Prostate gland (tissue), 2 donors: Measurements from ENCODE around the gene TNFRSF9. TPM values are rescaled to one million over a fixed set of nuclear protein-coding genes. Genes with fewer than 3 reads are reported as not detected.
"Not testable (repeated sequence)": the region's sequence is repeated elsewhere in the genome, so short reads cannot be mapped to it uniquely, and the experiment has no call there.

ENCODE experiments used
- DNase-seq: peaks from one replicate; pipeline ENCODE4 v3.0.0-alpha.2; 2019; ENCODE audit warnings: low spot score
- H3K27ac ChIP-seq, 2 donors: fragments of 200-600 bp; sonication (generic); 2 replicates each; pipeline ENCODE4 v1.5.1; 2017 to 2019
- H3K27me3 ChIP-seq: fragments of 200-600 bp; sonication (generic); replicated peaks from 2 replicates; pipeline ENCODE4 v1.5.1; 2019; ENCODE audit not compliant: insufficient read depth
- H3K36me3 ChIP-seq, 2 donors: fragments of 200-600 bp; sonication (generic); 1 replicate in 1 of 2; 2 replicates in 1 of 2; pipeline versions ENCODE4 v1.5.1 to v1.8.1; 2017 to 2019
- H3K4me1 ChIP-seq: fragments of 200-600 bp; sonication (generic); replicated peaks from 2 replicates; pipeline ENCODE4 v1.5.1; 2019
- H3K4me3 ChIP-seq, 2 donors: fragments of 200-600 bp; sonication (generic); 2 replicates each; pipeline ENCODE4 v1.5.1; 2017 to 2019
- H3K9me3 ChIP-seq: fragments of 200-600 bp; sonication (generic); 2 replicates; pipeline ENCODE4 v1.5.1; 2017
- POLR2A ChIP-seq: fragments of 450-650 bp; IDR thresholded peaks from one replicate; pipeline ENCODE4 v1.6.1; 2016; ENCODE audit warnings: antibody characterized with exemption, mild to moderate bottlenecking
- POLR2AphosphoS5 ChIP-seq: sonication (generic); formaldehyde crosslinking; IDR thresholded peaks from one replicate; pipeline ENCODE4 v1.6.1; 2017; ENCODE audit warnings: antibody characterized with exemption
- WGBS: methylation state at CpG from one replicate; pipeline ENCODE4 v1.1.5; 2018; 5-methylcytosine and 5-hydroxymethylcytosine counted together
- intact Hi-C: fragments of 100-400 bp; cut with DNase I; formaldehyde crosslinking; loops from one replicate; pipeline ENCODE4 v1.14.2; 2022
- total RNA-seq, 2 donors: library from RNA; depleted of rRNA; stranded (reverse); fragments of >200 nt; gene quantifications; one replicate each; pipeline ENCODE4 v1.1.0, GENCODE V29; 2016
- TF ChIP-seq, protein P1 (sequence below), 4 experiments: fragments of 200-600 bp in 2 of 4; fragments of 450-650 bp in 2 of 4; sonication (generic) in 2 of 4; IDR thresholded peaks; 1 replicate in 3 of 4; 2 replicates in 1 of 4; pipeline ENCODE4 v1.5.1; 2016 to 2019; ENCODE audit warnings: antibody characterized with exemption in 4 of 4, mild to moderate bottlenecking in 2 of 4, moderate library complexity in 2 of 4

Gene TNFRSF9
- total RNA-seq, 2 donors from 2014 or later, result not detected

DNA sequence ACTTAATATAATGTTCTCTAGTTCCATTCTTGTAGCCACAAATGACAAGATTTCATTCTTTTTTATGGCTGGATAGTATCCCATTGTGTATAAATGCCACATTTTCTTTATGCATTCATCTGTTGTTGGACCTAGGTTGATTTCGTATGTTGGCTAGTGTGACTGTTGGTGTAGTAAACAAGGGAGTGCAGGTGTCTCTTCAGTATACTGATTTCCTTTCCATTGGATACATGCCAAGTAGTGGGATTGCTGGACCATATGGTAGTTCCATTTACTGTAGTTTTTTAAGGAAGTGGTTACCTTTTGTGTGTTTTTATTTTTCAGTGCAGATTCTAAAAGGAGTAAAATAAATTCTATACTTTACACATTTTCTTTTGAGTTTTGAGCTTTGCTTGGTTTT lies 26.6 kb upstream of the TNFRSF9 start:
- DNase-seq, result no peak
- no peak overlapping the region for H3K27ac ChIP-seq
- H3K9me3 ChIP-seq, result no peaks in the 10 kb centered on the region
- H3K4me3 ChIP-seq, result no peak overlapping the region
- intact Hi-C loops, result no loop called here
- H3K4me1 ChIP-seq, result peaks cover 20% of the 10 kb centered on the region
- H3K27me3 ChIP-seq, result no peaks in the 10 kb centered on the region
- TF ChIP-seq, protein P1, sequence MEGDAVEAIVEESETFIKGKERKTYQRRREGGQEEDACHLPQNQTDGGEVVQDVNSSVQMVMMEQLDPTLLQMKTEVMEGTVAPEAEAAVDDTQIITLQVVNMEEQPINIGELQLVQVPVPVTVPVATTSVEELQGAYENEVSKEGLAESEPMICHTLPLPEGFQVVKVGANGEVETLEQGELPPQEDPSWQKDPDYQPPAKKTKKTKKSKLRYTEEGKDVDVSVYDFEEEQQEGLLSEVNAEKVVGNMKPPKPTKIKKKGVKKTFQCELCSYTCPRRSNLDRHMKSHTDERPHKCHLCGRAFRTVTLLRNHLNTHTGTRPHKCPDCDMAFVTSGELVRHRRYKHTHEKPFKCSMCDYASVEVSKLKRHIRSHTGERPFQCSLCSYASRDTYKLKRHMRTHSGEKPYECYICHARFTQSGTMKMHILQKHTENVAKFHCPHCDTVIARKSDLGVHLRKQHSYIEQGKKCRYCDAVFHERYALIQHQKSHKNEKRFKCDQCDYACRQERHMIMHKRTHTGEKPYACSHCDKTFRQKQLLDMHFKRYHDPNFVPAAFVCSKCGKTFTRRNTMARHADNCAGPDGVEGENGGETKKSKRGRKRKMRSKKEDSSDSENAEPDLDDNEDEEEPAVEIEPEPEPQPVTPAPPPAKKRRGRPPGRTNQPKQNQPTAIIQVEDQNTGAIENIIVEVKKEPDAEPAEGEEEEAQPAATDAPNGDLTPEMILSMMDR (IDR thresholded peaks at IDR 0.05), result no peak
- whole genome bisulfite sequencing, result 64% methylated on average over 1 of the region's 1 CpG
- H3K36me3 ChIP-seq, result peaks cover 0 to 12% of the 10 kb centered on the region in 2 donors

DNA sequence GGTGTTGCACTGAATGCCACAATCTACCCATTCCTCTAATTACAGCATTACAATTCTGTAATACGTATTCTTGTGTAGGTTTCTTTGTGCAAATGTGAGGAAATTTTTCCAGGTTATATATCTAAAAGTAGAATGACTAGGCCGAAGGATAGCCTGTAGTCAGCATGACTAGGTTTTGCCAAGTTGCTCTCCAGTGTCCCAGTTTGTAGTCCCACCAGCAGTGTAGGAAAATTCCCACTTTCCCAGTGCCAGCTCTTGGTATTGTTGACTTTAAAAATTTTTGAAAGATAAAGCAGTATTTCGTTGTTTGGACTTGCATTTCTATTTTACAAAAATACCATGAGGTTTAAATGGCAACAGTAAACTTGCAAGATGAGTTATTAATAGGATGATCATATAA lies 23.8 kb upstream of the TNFRSF9 start:
- intact Hi-C loops, result no loop called here
- TF ChIP-seq POLR2AphosphoS5 (no peak), POLR2A (no peak)
- TF ChIP-seq, protein P1 (IDR thresholded peaks at IDR 0.05), result no peak
- Histone ChIP-seq H3K36me3 (peaks cover 0 to 12% of the 10 kb centered on the region in 2 donors), H3K27me3 (no peaks in the 10 kb centered on the region), H3K4me1 (peaks cover 10% of the 10 kb centered on the region), H3K27ac (no peak overlapping the region), H3K9me3 (no peaks in the 10 kb centered on the region), H3K4me3 (no peak overlapping the region)
- no peak for DNase-seq
- WGBS, result 91% methylated on average over 3 of the region's 3 CpGs

DNA sequence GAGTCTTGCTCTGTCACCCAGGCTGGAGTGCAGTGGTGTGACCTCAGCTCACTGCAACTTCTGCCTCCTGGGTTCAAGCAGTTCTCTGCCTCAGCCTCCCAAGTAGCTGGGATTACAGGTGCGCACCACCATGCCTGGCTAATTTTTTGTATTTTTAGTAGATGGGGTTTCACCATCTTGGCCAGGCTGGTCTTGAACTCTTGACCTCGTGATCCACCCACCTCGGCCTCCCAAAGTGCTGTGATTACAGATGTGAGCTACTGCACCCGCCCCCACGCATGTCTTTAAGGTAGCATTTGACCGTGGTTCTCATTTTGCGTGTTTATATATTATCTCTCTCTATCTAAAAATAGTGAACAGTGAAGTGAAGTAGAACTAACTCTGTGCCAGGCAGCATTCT lies 23.2 kb upstream of the TNFRSF9 start:
- DNase-seq, H3K27me3 ChIP-seq, H3K4me1 ChIP-seq, H3K27ac ChIP-seq, H3K9me3 ChIP-seq, H3K4me3 ChIP-seq, intact Hi-C loops: not testable (repeated sequence)
- WGBS, result 93% methylated on average over 7 of the region's 7 CpGs
- H3K36me3 ChIP-seq, result peaks cover 0 to 12% of the 10 kb centered on the region in 2 donors

DNA sequence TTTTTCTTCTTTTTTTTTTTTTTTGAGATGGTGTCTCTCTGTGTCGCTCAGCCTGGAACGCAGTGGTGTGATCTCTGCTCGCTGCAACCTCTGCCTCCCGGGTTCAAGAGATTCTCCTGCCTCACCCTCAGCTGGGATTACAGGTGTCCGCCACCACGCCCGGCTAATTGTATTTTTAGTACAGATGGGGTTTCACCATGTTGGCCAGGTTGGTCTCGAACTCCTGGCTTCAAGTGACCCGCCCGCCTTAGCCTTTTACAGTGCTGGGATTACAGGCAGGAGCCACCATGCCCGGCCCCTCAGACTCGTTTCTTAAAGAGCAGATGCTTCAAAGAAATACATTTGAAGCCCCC lies 22.7 kb upstream of the TNFRSF9 start:
- H3K4me3 ChIP-seq, H3K9me3 ChIP-seq, H3K27ac ChIP-seq, intact Hi-C loops, DNase-seq, H3K27me3 ChIP-seq, H3K4me1 ChIP-seq: not testable (repeated sequence)
- H3K36me3 ChIP-seq, result peaks cover 0 to 12% of the 10 kb centered on the region in 2 donors
- 97% methylated on average over 12 of the region's 12 CpGs for WGBS

DNA sequence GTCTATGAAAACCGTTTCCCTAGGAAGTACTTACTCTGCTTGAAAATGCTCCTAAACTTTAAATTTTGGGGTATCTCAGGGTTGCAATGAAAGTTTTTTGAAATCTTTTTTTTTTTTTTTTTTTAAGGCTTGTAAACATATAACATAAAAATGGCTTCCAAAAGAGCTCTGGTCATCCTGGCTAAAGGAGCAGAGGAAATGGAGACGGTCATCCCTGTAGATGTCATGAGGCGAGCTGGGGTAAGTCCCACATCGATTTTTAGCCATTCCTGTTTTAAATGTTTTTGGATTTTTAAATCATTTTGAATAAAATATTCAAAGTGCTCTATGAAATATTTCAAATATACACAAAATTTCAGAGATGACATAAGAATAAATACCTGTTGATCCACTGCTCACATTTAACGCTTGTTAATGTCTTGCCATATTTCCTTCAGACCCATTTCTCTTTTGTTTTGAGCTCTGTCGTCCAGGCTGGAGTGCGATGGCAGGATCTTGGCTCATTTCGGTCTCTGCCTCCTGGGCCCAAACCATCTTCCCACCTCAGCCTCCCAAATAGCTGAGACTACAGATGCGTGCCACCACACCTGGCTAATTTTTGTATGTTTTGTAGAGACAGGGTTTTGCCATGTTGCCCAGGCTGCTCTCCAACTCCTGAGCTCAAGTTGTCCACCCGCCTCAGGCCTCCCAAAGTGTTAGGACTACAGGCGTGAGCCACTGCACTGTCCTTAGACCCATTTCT lies 22.2 kb upstream of the TNFRSF9 start:
- DNase-seq, result no peak
- H3K36me3 ChIP-seq, result peaks cover 0 to 12% of the 10 kb centered on the region in 2 donors
- H3K9me3 ChIP-seq, result no peaks in the 10 kb centered on the region
- intact Hi-C loops, result no loop called here
- peak overlapping the region in 1 of 2 donors; percentile 94 for H3K27ac ChIP-seq
- H3K27me3 ChIP-seq, result no peaks in the 10 kb centered on the region
- no peak overlapping the region for H3K4me3 ChIP-seq
- no peak for TF ChIP-seq POLR2A
- no peak for TF ChIP-seq POLR2AphosphoS5
- TF ChIP-seq, protein P1 (IDR thresholded peaks at IDR 0.05), result no peak
- H3K4me1 ChIP-seq, result peaks cover 10% of the 10 kb centered on the region
- 88% methylated on average over 11 of the region's 11 CpGs for WGBS

DNA sequence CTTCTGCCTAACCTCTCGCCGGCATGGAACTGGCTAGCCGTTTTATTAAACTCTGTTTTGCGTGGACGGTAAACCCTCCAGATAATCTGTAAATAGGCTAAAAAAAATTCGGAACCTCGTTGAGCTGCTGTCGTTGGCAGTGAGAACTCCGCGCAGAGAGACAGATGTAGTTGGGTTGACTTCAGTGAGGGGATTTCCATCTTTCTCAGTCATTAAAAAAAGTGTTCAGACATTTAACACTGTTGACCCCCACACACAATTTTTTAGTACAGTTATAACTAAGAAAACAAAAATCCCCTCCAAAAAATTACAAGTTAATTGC lies 21.3 kb upstream of the TNFRSF9 start:
- peaks cover 10% of the 10 kb centered on the region for H3K4me1 ChIP-seq
- intact Hi-C loops, result no loop called here
- TF ChIP-seq POLR2A (no peak), POLR2AphosphoS5 (no peak)
- TF ChIP-seq, protein P1 (IDR thresholded peaks at IDR 0.05), result no peak
- H3K36me3 ChIP-seq, result peaks cover 0 to 12% of the 10 kb centered on the region in 2 donors
- peak overlapping the region; percentile 86 to 94 for H3K27ac ChIP-seq
- H3K4me3 ChIP-seq, result peak overlapping the region; percentile 75 to 93
- no peaks in the 10 kb centered on the region for H3K27me3 ChIP-seq
- H3K9me3 ChIP-seq, result no peaks in the 10 kb centered on the region
- no peak for DNase-seq
- WGBS, result under 1% methylated on average over 10 of the region's 10 CpGs
